ENCODE results near the gene IMMP2L.

- TF ChIP-seq CTCF (IDR thresholded peaks at IDR 0.05): no peak
- TF ChIP-seq POLR2A (IDR thresholded peaks at IDR 0.05): no peak
Observed at GRCh38 chr7:111264111-111264868, 298.0 kb downstream of the IMMP2L start.
